Cardiac muscle cell (in vitro differentiated cells and primary cell): ENCODE data around the gene SNAI1. TPM values are rescaled to one million over a fixed set of nuclear protein-coding genes. Genes with fewer than 3 reads are reported as not detected.
A peak's percentile ranks its signal among the peaks of the same experiment; 100 is the strongest.
"Not testable (repeated sequence)": the region's sequence is repeated elsewhere in the genome, so short reads cannot be mapped to it uniquely, and the experiment has no call there.

ENCODE experiments used
- DNase-seq, 2 donors: peaks; one replicate each; pipeline versions ENCODE4 v3.0.0 to v3.0.0-alpha.2; 2010 to 2017; ENCODE audit warnings: low read depth in 1 of 2, low spot score in 1 of 2
- H3K27ac ChIP-seq: fragments of 200-600 bp; sonication (generic); 2 replicates; pipeline ENCODE4 v1.5.1; 2016
- H3K27me3 ChIP-seq: fragments of 200-600 bp; sonication (generic); 2 replicates; pipeline ENCODE4 v1.6.0; 2016; ENCODE audit warnings: control low read depth
- H3K36me3 ChIP-seq: fragments of 200-600 bp; sonication (generic); 2 replicates; pipeline ENCODE4 v1.5.1; 2016; ENCODE audit warnings: control low read depth
- H3K4me1 ChIP-seq: fragments of 200-600 bp; sonication (generic); 2 replicates; pipeline ENCODE4 v1.8.1; 2017; ENCODE audit warnings: low read depth, mild to moderate bottlenecking, mixed run types
- H3K4me3 ChIP-seq: fragments of 200-600 bp; sonication (generic); 2 replicates; pipeline ENCODE4 v1.5.1; 2016; ENCODE audit warnings: mild to moderate bottlenecking
- H3K9me3 ChIP-seq: fragments of 200-600 bp; sonication (generic); 2 replicates; pipeline ENCODE4 v1.5.1; 2017; ENCODE audit warnings: low read depth, mild to moderate bottlenecking, control low read depth
- CTCF ChIP-seq: IDR thresholded peaks from 2 replicates; pipeline ENCODE4 v1.5.1; 2012; ENCODE audit warnings: low read depth, mild to moderate bottlenecking, low read length
- polyA plus RNA-seq: library from polyadenylated mRNA; unstranded; fragments of >200 nt; fragmentation: Nextera tagmentation; extraction: Ambion mirVana; gene quantifications from 2 replicates; pipeline ENCODE4 v1.2.1, GENCODE V29; 2016
- total RNA-seq: library from RNA; depleted of rRNA; stranded (reverse); fragments of >200 nt; gene quantifications from 2 replicates; pipeline ENCODE4 v1.2.3, GENCODE V29; 2016

Gene SNAI1
- total and polyA plus RNA-seq, 2 experiments from 2014 or later, result 7.8 to 13.4 TPM

- no peaks in the 10 kb centered on the region for H3K9me3 ChIP-seq
- H3K4me3 ChIP-seq, result no peak overlapping the region
- DNase-seq, result no peak
- no peak overlapping the region for H3K27ac ChIP-seq
- H3K36me3 ChIP-seq, result peaks cover 45% of the 10 kb centered on the region
- H3K27me3 ChIP-seq, result no peaks in the 10 kb centered on the region
- no peak for TF ChIP-seq CTCF
- H3K4me1 ChIP-seq, result no peaks in the 10 kb centered on the region
Measured at GRCh38 chr20:49945701-49946477, 36.9 kb upstream of the SNAI1 start.

DNA sequence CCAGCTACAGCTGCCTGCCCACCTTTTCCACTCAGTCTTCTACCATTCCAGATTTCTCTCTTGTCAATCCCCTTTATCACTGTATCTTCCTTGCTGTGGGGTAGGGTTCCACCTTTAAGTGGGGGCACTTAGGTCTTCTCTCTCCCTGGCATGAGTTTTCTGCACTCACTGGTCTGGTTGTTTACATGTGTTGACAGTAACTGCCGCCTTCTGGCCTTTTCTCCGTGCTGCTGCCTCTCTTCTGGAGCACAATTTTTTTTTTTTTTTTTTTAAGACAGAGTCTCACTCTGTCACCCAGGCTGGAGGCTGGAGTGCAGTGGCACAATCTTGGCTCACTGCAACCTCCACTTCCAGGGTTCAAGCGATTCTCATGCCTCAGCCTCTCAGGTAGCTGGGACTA is 34.6 kb upstream of the SNAI1 start:
- H3K9me3 ChIP-seq, result no peaks in the 10 kb centered on the region
- TF ChIP-seq CTCF, result no peak
- H3K27ac ChIP-seq, result no peak overlapping the region
- no peak for DNase-seq
- H3K36me3 ChIP-seq, result peaks cover 55% of the 10 kb centered on the region
- H3K4me3 ChIP-seq, result no peak overlapping the region
- H3K4me1 ChIP-seq, result no peaks in the 10 kb centered on the region
- H3K27me3 ChIP-seq, result no peaks in the 10 kb centered on the region

DNA sequence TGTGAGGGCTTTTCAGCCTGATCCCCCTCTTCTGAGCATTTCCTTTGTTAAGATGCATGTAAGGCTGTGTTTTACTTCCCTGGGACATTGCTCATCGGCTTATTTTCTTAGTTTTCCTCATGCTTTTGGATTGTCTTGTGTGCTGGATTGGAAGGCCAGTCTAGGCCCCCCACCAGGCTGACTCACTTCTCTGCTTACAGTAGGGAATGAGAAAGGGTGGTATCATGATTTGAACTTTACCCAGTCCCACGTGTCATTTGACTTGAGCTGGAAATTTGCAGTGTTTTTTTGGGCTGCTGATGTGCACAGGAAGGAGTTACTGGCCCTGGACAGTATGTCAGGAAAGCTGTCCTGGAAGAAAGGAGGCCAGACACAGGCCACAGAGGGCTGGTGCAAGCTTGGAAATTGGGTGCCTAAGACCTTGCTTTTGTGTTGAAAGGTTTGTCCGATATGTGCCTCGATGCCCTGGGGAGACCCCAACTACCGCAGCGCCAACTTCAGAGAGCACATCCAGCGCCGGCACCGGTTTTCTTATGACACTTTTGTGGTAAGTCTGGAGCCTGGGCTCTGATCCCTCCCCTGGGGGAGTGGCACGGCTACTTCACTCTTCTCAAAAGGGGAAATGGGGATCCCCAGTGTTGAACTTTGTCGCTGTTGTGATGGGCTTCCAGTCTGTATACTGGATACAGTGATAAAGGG is 33.8 kb upstream of the SNAI1 start:
- no peak overlapping the region for H3K4me3 ChIP-seq
- DNase-seq, result peak in 1 of 2 donors; percentile 67
- H3K27me3 ChIP-seq, result no peaks in the 10 kb centered on the region
- H3K36me3 ChIP-seq, result peaks cover 63% of the 10 kb centered on the region
- H3K4me1 ChIP-seq, result no peaks in the 10 kb centered on the region
- no peaks in the 10 kb centered on the region for H3K9me3 ChIP-seq
- no peak overlapping the region for H3K27ac ChIP-seq
- no peak for TF ChIP-seq CTCF

DNA sequence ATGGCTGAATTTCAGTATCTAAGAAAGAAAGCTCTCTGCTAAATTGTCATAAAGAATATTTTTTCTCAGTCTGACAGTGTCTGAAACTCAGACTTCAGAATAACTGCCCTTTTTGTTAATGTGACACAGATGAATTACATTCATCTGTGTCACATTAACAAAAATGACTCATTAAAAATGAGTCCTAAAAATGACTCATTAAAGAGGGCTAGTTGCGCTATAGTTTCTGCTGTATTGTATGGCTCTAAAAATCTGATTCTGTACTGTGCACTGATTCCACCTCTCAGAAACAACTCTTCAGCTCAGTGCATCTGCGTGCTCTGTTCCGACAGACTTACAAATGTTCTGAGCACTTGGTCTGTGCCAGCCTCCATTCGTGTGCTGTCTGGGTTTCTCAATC is 31.6 kb upstream of the SNAI1 start:
- Histone ChIP-seq H3K9me3 (no peaks in the 10 kb centered on the region), H3K4me3 (no peak overlapping the region), H3K27ac (no peak overlapping the region), H3K27me3 (no peaks in the 10 kb centered on the region), H3K4me1 (no peaks in the 10 kb centered on the region), H3K36me3 (peaks cover 63% of the 10 kb centered on the region)
- DNase-seq, result peak in 1 of 2 donors; percentile 37
- no peak for TF ChIP-seq CTCF

DNA sequence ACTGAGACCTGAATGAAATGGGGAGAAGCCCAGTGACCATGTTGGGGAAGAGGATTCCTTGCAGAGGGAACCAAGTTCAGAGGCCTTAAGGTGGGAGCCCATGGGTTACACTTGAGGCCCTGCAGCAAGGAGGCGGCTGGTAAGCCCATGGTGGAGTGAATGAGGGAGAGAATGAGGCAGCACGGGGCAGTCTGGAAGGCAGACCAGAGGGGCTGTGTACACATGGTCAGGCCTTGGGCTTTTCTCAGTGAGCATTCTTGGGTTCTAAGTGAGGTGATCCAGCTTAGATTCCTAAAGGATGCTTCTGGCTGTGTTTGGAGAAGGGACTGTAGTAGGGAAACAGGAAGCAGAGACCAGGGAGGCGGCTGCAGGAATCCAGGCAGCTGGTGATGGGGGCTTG is 27.6 kb upstream of the SNAI1 start:
- peaks cover 45% of the 10 kb centered on the region for H3K36me3 ChIP-seq

DNA sequence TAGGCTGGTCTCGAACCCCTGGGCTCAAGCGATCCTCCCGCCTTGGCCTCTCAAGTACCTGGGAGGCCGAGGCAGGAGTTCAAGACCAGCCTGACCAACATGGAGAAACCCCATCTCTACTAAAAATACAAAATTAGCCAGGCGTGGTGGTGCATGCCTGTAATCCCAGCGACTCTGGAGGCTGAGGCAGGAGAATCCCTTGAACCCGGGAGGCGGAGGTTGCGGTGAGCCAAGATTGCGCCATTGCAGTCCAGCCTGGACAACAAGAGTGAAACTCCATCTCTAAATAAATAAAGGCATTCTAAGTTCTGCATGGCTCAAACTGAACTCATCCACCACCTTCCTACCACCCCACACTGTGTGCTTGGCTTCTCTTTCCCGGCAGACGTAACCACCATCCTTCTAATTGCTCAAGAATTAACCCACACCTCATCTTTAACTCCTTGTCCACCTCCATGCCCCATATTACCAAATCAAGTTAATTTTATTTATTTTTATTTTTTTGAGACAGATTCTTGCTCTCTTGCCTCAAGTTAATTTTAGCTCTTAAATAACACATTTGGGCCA is 26.9 kb upstream of the SNAI1 start:
- not testable (repeated sequence) for H3K27ac ChIP-seq

More for the DNA sequence above, 27.6 kb upstream of the SNAI1 start:
- Histone ChIP-seq H3K9me3 (no peaks in the 10 kb centered on the region), H3K4me1 (no peaks in the 10 kb centered on the region), H3K27ac (no peak overlapping the region), H3K27me3 (no peaks in the 10 kb centered on the region), H3K4me3 (no peak overlapping the region)
- no peak for TF ChIP-seq CTCF
- DNase-seq, result no peak

More for the DNA sequence above, 26.9 kb upstream of the SNAI1 start:
- not testable (repeated sequence) for H3K4me3 ChIP-seq, H3K4me1 ChIP-seq, DNase-seq, H3K9me3 ChIP-seq, H3K27me3 ChIP-seq
- peaks cover 40% of the 10 kb centered on the region for H3K36me3 ChIP-seq
